ENCODE results near the gene LFNG. TPM values are rescaled to one million over a fixed set of nuclear protein-coding genes. Genes with fewer than 3 reads are reported as not detected.
A peak's percentile ranks its signal among the peaks of the same experiment; 100 is the strongest.

Gene LFNG
- total RNA-seq, 1 experiment from 2014 or later, result 38.1 TPM

DNA sequence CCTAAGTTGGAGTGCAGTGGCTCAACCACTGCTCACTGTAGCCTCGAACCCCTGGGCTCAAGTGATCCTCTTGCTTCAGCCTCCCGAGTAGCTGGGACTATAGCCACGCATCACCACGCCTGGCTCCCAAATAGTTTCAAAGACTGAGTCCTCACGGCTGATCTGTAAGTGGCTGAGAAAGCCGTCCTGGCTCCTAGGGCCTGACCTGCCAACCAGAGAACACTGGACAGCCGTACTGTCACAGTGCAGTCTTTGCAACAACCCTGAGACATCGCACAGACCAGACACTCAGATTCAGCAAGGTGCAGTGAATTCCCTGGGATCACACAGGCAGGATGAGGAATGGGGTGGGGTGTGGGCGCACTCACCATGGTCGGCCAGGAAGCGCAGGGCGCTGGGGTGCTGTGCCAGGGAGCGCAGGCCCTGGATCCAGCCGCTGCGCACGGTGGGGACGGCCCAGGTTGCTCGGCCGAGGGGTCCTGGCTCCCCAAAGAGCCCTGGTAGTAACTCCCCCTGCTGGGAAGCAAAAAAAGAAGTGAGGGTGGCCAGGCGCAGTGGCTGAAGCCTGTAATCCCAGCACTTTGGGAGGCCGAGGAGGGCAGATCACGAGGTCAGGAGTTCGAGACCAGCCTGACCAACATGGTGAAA lies 25.1 kb downstream of the LFNG start:
- Histone ChIP-seq H3K27me3 (ENCODE audit: control insufficient read depth, insufficient read depth, low read length) (no peaks in the 10 kb centered on the region), H3K27ac (ENCODE audit: low read length) (no peak overlapping the region), H3K36me3 (ENCODE audit: control insufficient read depth, insufficient read depth, low read length) (peaks cover 12% of the 10 kb centered on the region), H3K9me3 (ENCODE audit: control insufficient read depth, insufficient read depth, low read depth, low read length) (no peaks in the 10 kb centered on the region), H3K4me1 (ENCODE audit: control insufficient read depth, insufficient read depth, low read length) (no peaks in the 10 kb centered on the region), H3K4me3 (ENCODE audit: low read depth in 2 of 2, low read length in 2 of 2) (no peak overlapping the region)
- DNase-seq (ENCODE audit: low read depth, low spot score) (no peak), ATAC-seq (peak; percentile 6; the same call in 1 of the 2 replicates)
- BruUV-seq (replicated peaks), result no TSS peak
- CTCF ChIA-PET, result interaction anchor here (0.6 kb wide), 1 partner anchor 11 kb away, joined by 15 read pairs; the partner anchor contains the start of gene BRAT1
- in situ Hi-C loops (cut with HindIII; ENCODE audit: low pct_unique_long_range_greater_than_20kb, low sequenced_read_pairs), result no loop called here
- intact Hi-C loops (cut with micrococcal nuclease; ENCODE audit: unreplicated experiment), result no loop called here
- POLR2A ChIA-PET, result no interaction called here
- TF ChIP-seq POLR2AphosphoS5 (IDR thresholded peaks at IDR 0.05; ENCODE audit: low read depth, low read length) (no peak), SIN3A (IDR thresholded peaks at IDR 0.05; ENCODE audit: borderline replicate concordance, insufficient read depth, low read depth, low read length) (no peak), TCF7L2 (IDR thresholded peaks at IDR 0.05; ENCODE audit: low read depth, low read length) (no peak)
- TF ChIP-seq, protein P1, sequence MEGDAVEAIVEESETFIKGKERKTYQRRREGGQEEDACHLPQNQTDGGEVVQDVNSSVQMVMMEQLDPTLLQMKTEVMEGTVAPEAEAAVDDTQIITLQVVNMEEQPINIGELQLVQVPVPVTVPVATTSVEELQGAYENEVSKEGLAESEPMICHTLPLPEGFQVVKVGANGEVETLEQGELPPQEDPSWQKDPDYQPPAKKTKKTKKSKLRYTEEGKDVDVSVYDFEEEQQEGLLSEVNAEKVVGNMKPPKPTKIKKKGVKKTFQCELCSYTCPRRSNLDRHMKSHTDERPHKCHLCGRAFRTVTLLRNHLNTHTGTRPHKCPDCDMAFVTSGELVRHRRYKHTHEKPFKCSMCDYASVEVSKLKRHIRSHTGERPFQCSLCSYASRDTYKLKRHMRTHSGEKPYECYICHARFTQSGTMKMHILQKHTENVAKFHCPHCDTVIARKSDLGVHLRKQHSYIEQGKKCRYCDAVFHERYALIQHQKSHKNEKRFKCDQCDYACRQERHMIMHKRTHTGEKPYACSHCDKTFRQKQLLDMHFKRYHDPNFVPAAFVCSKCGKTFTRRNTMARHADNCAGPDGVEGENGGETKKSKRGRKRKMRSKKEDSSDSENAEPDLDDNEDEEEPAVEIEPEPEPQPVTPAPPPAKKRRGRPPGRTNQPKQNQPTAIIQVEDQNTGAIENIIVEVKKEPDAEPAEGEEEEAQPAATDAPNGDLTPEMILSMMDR (IDR thresholded peaks at IDR 0.05), result no peak
- TF ChIP-seq, protein P2, sequence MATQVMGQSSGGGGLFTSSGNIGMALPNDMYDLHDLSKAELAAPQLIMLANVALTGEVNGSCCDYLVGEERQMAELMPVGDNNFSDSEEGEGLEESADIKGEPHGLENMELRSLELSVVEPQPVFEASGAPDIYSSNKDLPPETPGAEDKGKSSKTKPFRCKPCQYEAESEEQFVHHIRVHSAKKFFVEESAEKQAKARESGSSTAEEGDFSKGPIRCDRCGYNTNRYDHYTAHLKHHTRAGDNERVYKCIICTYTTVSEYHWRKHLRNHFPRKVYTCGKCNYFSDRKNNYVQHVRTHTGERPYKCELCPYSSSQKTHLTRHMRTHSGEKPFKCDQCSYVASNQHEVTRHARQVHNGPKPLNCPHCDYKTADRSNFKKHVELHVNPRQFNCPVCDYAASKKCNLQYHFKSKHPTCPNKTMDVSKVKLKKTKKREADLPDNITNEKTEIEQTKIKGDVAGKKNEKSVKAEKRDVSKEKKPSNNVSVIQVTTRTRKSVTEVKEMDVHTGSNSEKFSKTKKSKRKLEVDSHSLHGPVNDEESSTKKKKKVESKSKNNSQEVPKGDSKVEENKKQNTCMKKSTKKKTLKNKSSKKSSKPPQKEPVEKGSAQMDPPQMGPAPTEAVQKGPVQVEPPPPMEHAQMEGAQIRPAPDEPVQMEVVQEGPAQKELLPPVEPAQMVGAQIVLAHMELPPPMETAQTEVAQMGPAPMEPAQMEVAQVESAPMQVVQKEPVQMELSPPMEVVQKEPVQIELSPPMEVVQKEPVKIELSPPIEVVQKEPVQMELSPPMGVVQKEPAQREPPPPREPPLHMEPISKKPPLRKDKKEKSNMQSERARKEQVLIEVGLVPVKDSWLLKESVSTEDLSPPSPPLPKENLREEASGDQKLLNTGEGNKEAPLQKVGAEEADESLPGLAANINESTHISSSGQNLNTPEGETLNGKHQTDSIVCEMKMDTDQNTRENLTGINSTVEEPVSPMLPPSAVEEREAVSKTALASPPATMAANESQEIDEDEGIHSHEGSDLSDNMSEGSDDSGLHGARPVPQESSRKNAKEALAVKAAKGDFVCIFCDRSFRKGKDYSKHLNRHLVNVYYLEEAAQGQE (IDR thresholded peaks at IDR 0.05; ENCODE audit: insufficient read depth in 1 of 2, low read depth in 2 of 2, low read length in 1 of 2), result no peak

DNA sequence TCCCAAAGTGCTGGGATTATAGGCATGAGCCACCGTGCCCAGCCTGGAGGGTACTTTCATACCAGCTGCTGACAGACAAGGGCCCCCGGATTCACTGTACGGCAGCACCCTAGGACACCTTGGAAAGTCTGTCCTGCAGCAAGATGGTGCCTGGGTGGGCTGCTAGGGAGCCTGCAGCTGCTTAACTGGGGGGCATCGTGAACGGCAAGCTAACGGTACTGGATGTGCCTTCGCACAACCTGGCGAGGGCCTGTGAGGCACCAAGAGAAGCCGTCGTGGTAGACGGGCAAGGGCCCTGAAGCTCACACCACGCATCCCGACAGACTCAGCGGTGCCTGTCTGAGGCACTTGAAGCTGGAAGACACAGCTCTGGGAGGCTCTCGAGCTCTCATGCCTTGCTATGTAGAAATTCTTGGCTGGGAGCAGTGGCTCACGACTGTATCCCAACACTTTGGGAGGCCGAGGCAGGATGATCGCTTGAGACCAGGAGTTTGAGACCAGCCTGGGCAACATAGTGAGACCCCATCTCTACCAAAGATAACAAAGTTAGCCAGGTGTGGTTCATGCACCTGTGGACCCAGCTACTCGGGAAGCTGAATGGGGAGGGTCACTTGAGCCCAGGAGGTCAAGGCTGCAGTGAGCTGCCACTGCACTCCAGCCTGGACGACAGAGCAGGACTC lies 26.3 kb downstream of the LFNG start:
- in situ Hi-C loops (cut with HindIII; ENCODE audit: low pct_unique_long_range_greater_than_20kb, low sequenced_read_pairs) (no loop called here), intact Hi-C loops (cut with micrococcal nuclease; ENCODE audit: unreplicated experiment) (no loop called here)
- H3K27ac ChIP-seq (ENCODE audit: low read length), result no peak overlapping the region
- H3K4me1 ChIP-seq (ENCODE audit: control insufficient read depth, insufficient read depth, low read length), result no peaks in the 10 kb centered on the region
- POLR2A ChIA-PET, result no interaction called here
- H3K27me3 ChIP-seq (ENCODE audit: control insufficient read depth, insufficient read depth, low read length), result no peaks in the 10 kb centered on the region
- no TSS peak for BruUV-seq (replicated peaks)
- H3K9me3 ChIP-seq (ENCODE audit: control insufficient read depth, insufficient read depth, low read depth, low read length), result no peaks in the 10 kb centered on the region
- H3K4me3 ChIP-seq (ENCODE audit: low read depth in 2 of 2, low read length in 2 of 2), result no peak overlapping the region
- TF ChIP-seq, protein P1 (IDR thresholded peaks at IDR 0.05), result no peak
- TF ChIP-seq, protein P2 (IDR thresholded peaks at IDR 0.05; ENCODE audit: insufficient read depth in 1 of 2, low read depth in 2 of 2, low read length in 1 of 2), result no peak
- TF ChIP-seq TCF7L2 (IDR thresholded peaks at IDR 0.05; ENCODE audit: low read depth, low read length) (no peak), POLR2AphosphoS5 (IDR thresholded peaks at IDR 0.05; ENCODE audit: low read depth, low read length) (no peak), SIN3A (IDR thresholded peaks at IDR 0.05; ENCODE audit: borderline replicate concordance, insufficient read depth, low read depth, low read length) (no peak)
- no peak for ATAC-seq
- DNase-seq (ENCODE audit: low read depth, low spot score), result no peak
- CTCF ChIA-PET, result interaction anchor here (0.7 kb wide), 1 partner anchor 33 kb away, joined by 3 read pairs; no protein-coding TSS in a partner anchor
- peaks cover 12% of the 10 kb centered on the region for H3K36me3 ChIP-seq (ENCODE audit: control insufficient read depth, insufficient read depth, low read length)
